Esophagus (tissue), 2 donors: ENCODE results near the gene AHDC1. TPM values are rescaled to one million over a fixed set of nuclear protein-coding genes. Genes with fewer than 3 reads are reported as not detected.

Experiments
- H3K27ac ChIP-seq, 2 donors: one replicate each; pipeline ENCODE4 v1.5.1; 2013; ENCODE audit warnings: low read depth in 2 of 2, mild to moderate bottlenecking in 2 of 2, inconsistent platforms in 1 of 2, low read length in 1 of 2, moderate library complexity in 1 of 2
- H3K27me3 ChIP-seq, 2 donors: one replicate each; pipeline ENCODE4 v1.6.1; 2013; ENCODE audit warnings: low read length in 2 of 2, control low read depth in 1 of 2, mild to moderate bottlenecking in 1 of 2; ENCODE audit not compliant: insufficient read depth in 2 of 2, control insufficient read depth in 1 of 2
- H3K36me3 ChIP-seq, 2 donors: one replicate each; pipeline ENCODE4 v1.6.1; 2013; ENCODE audit warnings: low read length in 1 of 2; ENCODE audit not compliant: control insufficient read depth in 2 of 2, insufficient read depth in 2 of 2
- H3K4me1 ChIP-seq, 2 donors: one replicate each; pipeline ENCODE4 v1.6.1; 2013; ENCODE audit warnings: low read length in 1 of 2; ENCODE audit not compliant: control insufficient read depth in 2 of 2, insufficient read depth in 2 of 2
- H3K4me3 ChIP-seq, 2 donors: one replicate each; pipeline ENCODE4 v1.5.1; 2013; ENCODE audit warnings: low read length in 2 of 2, mild to moderate bottlenecking in 2 of 2, low read depth in 1 of 2, moderate library complexity in 1 of 2
- H3K9me3 ChIP-seq, 2 donors: one replicate each; pipeline ENCODE4 v1.6.1; 2013; ENCODE audit warnings: mild to moderate bottlenecking in 2 of 2, low read depth in 1 of 2, low read length in 1 of 2, moderate library complexity in 1 of 2; ENCODE audit not compliant: control insufficient read depth in 2 of 2, insufficient read depth in 1 of 2
- WGBS, 2 donors: extraction: QIAGEN DNeasy Blood & Tissue Kit; methylation state at CpG; one replicate each; pipeline ENCODE4 v1.1.7; 2013; 5-methylcytosine and 5-hydroxymethylcytosine counted together
- polyA plus RNA-seq, 2 donors: library from polyadenylated mRNA; stranded (reverse); fragments of 200-250 nt; gene quantifications; one replicate each; pipeline ENCODE4 v1.2.3, GENCODE V29; 2013
- donor health status: healthy with polysubstance abuse.
- donor health status: Bipolar disorder and iron deficiency.

Gene AHDC1
- polyA plus RNA-seq, 2 donors = 24.7 to 58.4 TPM

GRCh38 chr1:27530192-27530591, 73.8 kb downstream of the AHDC1 start:
- Histone ChIP-seq H3K36me3 (peaks cover 0 to 17% of the 10 kb centered on the region in 2 donors), H3K27me3 (no peaks in the 10 kb centered on the region), H3K27ac (peak overlapping the region; percentile 97 to 100), H3K4me3 (no peak overlapping the region), H3K4me1 (peaks cover 9 to 46% of the 10 kb centered on the region in 2 donors), H3K9me3 (no peaks in the 10 kb centered on the region)
- 96 to 97% methylated on average over 10 of the region's 10 CpGs for WGBS, 2 donors

GRCh38 chr1:27529704-27530018, 74.3 kb downstream of the AHDC1 start:
- WGBS, 2 donors = 62 to 83% methylated on average over 5 of the region's 5 CpGs
- peak overlapping the region; percentile 97 to 100 for H3K27ac ChIP-seq
- H3K4me1 ChIP-seq = peaks cover 9 to 47% of the 10 kb centered on the region in 2 donors
- H3K4me3 ChIP-seq = no peak overlapping the region
- H3K36me3 ChIP-seq = peaks cover 0 to 17% of the 10 kb centered on the region in 2 donors
- H3K27me3 ChIP-seq = no peaks in the 10 kb centered on the region
- H3K9me3 ChIP-seq = no peaks in the 10 kb centered on the region

- peak overlapping the region in 1 of 2 donors; percentile 12 for H3K4me3 ChIP-seq
- H3K27ac ChIP-seq = peak overlapping the region; percentile 97 to 100
- peaks cover 10 to 49% of the 10 kb centered on the region in 2 donors for H3K4me1 ChIP-seq
- 20 to 27% methylated on average over 17 of the region's 17 CpGs for WGBS, 2 donors
- peaks cover 0 to 17% of the 10 kb centered on the region in 2 donors for H3K36me3 ChIP-seq
- H3K9me3 ChIP-seq = no peaks in the 10 kb centered on the region
- no peaks in the 10 kb centered on the region for H3K27me3 ChIP-seq
These were observed 74.9 kb downstream of the AHDC1 start for GRCh38 chr1:27528818-27529703.

DNA sequence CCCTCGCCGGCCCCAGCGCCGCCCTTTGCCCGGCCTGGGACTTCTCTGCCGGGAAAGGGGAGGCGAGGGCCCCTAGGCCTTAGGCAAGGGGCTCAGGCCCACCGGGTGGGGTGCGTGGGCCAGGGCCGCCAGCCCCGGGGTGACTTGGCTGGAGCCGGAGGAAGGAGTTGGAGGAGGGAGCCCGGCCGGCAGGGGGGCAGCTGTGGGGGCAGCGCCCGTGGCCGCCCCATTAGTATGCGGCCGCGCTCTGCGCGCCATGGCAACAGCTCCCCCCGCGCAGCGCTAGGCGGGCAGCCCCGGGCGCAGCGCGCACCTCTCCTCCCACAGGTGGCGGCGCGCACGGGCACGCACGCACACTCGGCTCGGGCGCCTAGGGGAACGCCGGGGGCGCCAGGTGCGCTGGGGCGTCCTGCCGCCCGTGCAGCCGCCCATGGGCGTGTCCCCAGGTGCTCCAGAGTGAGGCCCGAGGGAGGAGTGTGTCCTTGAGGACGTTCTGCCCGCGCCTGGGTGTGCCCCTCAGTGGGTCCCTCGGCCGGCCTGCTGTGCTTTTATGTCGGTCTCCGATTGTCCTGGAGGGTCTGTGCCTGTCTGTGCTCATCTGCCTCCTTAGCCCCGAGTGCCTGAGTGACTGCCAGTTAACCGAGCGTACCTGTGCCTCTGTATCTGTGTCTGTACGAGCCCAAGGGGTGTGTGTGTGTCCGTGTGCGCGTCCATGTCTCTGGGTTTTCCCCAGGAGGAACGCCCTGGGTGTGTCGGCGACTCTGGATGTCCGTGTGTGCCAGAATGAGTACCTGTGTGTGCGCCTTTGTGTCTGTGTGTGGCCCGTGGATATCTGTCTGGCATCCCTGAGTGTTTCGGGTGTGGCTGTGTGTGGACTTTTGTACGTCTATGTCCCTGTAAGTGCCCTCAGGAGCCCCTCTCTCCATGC, 75.8 kb downstream of the AHDC1 start:
- 3 to 5% methylated on average over 62 to 71 of the region's 71 CpGs for WGBS, 2 donors
- Histone ChIP-seq H3K9me3 (no peaks in the 10 kb centered on the region), H3K27ac (peak overlapping the region; percentile 97 to 100), H3K36me3 (peaks cover 0 to 11% of the 10 kb centered on the region in 2 donors), H3K4me1 (peaks cover 13 to 56% of the 10 kb centered on the region in 2 donors), H3K27me3 (no peaks in the 10 kb centered on the region), H3K4me3 (peak overlapping the region; percentile 24 to 35)

GRCh38 chr1:27527223-27527889, 76.6 kb downstream of the AHDC1 start:
- Histone ChIP-seq H3K27me3 (no peaks in the 10 kb centered on the region), H3K36me3 (peaks cover 0 to 3% of the 10 kb centered on the region in 2 donors), H3K4me1 (peaks cover 17 to 63% of the 10 kb centered on the region in 2 donors), H3K4me3 (peak overlapping the region; percentile 24 to 35), H3K27ac (peak overlapping the region; percentile 97 to 100), H3K9me3 (no peaks in the 10 kb centered on the region)
- 12 to 20% methylated on average over 19 to 27 of the region's 27 CpGs for WGBS, 2 donors

GRCh38 chr1:27526569-27527222, 77.2 kb downstream of the AHDC1 start:
- Histone ChIP-seq H3K9me3 (no peaks in the 10 kb centered on the region), H3K27me3 (no peaks in the 10 kb centered on the region), H3K4me1 (peaks cover 17 to 63% of the 10 kb centered on the region in 2 donors), H3K27ac (peak overlapping the region; percentile 97 to 100), H3K4me3 (peak overlapping the region in 1 of 2 donors; percentile 24), H3K36me3 (no peaks in the 10 kb centered on the region)
- 28 to 32% methylated on average over 10 of the region's 10 CpGs for WGBS, 2 donors

DNA sequence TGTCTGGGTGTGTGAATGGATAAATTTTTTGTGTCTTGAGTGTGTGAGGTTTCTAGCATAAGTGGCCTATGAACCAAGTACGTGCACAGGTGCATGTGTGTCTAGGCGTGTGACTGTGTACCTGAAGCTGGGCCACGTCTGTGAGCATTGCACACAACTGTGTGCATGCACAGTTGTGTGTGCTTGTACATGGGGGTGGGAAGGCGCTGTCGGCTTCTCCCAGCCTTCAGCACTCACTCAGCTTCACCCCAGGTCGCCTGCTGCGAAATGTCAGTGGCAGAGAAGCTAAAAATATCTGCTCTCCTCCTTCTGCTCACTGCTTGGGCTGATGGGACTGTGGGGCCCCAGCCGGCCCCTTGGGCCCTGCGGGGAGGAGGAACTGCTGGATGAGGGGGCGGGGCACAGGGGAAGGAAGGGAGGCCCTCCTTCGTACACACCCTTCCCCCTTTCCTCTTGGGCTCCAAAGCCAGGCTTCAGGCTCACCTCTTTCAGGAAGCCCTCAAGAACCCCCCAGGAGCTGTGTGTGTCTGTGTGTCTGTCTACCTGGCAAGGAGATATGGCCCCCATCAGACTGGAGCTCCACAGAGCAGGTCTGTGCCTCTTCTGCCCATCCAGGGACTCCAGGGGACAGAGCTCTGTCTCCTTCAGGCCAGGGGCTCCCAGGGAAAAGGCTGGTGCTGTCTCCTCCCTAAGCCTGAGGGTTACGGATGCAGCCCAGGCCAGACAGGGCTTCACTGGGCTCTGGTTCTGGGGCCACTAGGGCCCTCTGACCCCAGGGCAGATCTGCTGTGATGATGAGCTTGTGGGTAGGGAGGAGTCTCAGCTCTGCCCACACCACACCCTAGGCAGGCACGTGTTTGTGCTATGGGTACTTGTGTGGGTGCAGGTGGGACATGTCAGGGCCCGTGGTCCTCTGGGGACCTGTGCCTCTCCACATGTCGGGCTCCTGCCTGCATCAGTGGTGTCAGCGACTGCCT, 78.4 kb downstream of the AHDC1 start:
- 19 to 26% methylated on average over 16 of the region's 16 CpGs for WGBS, 2 donors
- H3K36me3 ChIP-seq = no peaks in the 10 kb centered on the region
- H3K4me1 ChIP-seq = peaks cover 25 to 70% of the 10 kb centered on the region in 2 donors
- H3K27me3 ChIP-seq = no peaks in the 10 kb centered on the region
- H3K27ac ChIP-seq = peak overlapping the region; percentile 97 to 100
- peak overlapping the region in 1 of 2 donors; percentile 1 for H3K4me3 ChIP-seq
- H3K9me3 ChIP-seq = no peaks in the 10 kb centered on the region

GRCh38 chr1:27523337-27524020, 80.5 kb downstream of the AHDC1 start:
- Histone ChIP-seq H3K4me1 (peaks cover 35 to 72% of the 10 kb centered on the region in 2 donors), H3K4me3 (no peak overlapping the region), H3K36me3 (no peaks in the 10 kb centered on the region), H3K9me3 (no peaks in the 10 kb centered on the region), H3K27me3 (no peaks in the 10 kb centered on the region), H3K27ac (peak overlapping the region; percentile 96 to 97)
- WGBS, 2 donors = 42 to 46% methylated on average over 8 of the region's 8 CpGs
